ENCODE measurements around the gene ADM2.
A peak's percentile ranks its signal among the peaks of the same experiment; 100 is the strongest.

ADM2 gene

GRCh38 chr22:50455201-50455600 lies 26.1 kb upstream of the ADM2 start:
- in situ Hi-C loops (cut with MboI; ENCODE audit: low sequenced_read_pairs, unreplicated experiment), result no loop called here
- no peak for TF ChIP-seq CTCF (IDR thresholded peaks at IDR 0.05; ENCODE audit: borderline replicate concordance, control extremely low read depth, extremely low read depth, insufficient read depth, missing control alignments)
- no peak for DNase-seq (ENCODE audit: low spot score)

- DNase-seq (ENCODE audit: low spot score), result no peak
- no peak for TF ChIP-seq CTCF (IDR thresholded peaks at IDR 0.05; ENCODE audit: borderline replicate concordance, control extremely low read depth, extremely low read depth, insufficient read depth, missing control alignments)
- in situ Hi-C loops (cut with MboI; ENCODE audit: low sequenced_read_pairs, unreplicated experiment), result no loop called here
Observed at GRCh38 chr22:50456026-50456425, 25.3 kb upstream of the ADM2 start.

- no peak for DNase-seq (ENCODE audit: low spot score)
- TF ChIP-seq CTCF (IDR thresholded peaks at IDR 0.05; ENCODE audit: borderline replicate concordance, control extremely low read depth, extremely low read depth, insufficient read depth, missing control alignments), result no peak
- in situ Hi-C loops (cut with MboI; ENCODE audit: low sequenced_read_pairs, unreplicated experiment), result no loop called here
Observed at GRCh38 chr22:50456466-50457234, 24.7 kb upstream of the ADM2 start.

GRCh38 chr22:50459016-50459415 lies 22.3 kb upstream of the ADM2 start:
- no peak for DNase-seq (ENCODE audit: low spot score)
- no peak for TF ChIP-seq CTCF (IDR thresholded peaks at IDR 0.05; ENCODE audit: borderline replicate concordance, control extremely low read depth, extremely low read depth, insufficient read depth, missing control alignments)
- in situ Hi-C loops (cut with MboI; ENCODE audit: low sequenced_read_pairs, unreplicated experiment), result no loop called here

GRCh38 chr22:50459496-50460140 lies 21.7 kb upstream of the ADM2 start:
- in situ Hi-C loops (cut with MboI; ENCODE audit: low sequenced_read_pairs, unreplicated experiment), result no loop called here
- peak; percentile 6 for TF ChIP-seq CTCF (IDR thresholded peaks at IDR 0.05; ENCODE audit: borderline replicate concordance, control extremely low read depth, extremely low read depth, insufficient read depth, missing control alignments)
- no peak for DNase-seq (ENCODE audit: low spot score)

- in situ Hi-C loops (cut with MboI; ENCODE audit: low sequenced_read_pairs, unreplicated experiment), result no loop called here
- TF ChIP-seq CTCF (IDR thresholded peaks at IDR 0.05; ENCODE audit: borderline replicate concordance, control extremely low read depth, extremely low read depth, insufficient read depth, missing control alignments), result no peak
- DNase-seq (ENCODE audit: low spot score), result no peak
Observed at GRCh38 chr22:50460938-50461337, 20.4 kb upstream of the ADM2 start.
